ENCODE data around the gene RBM12. TPM values are rescaled to one million over a fixed set of nuclear protein-coding genes. Genes with fewer than 3 reads are reported as not detected.

Gene RBM12
- total RNA-seq, 1 donor from 2014 or later, result 63.8 TPM

DNA sequence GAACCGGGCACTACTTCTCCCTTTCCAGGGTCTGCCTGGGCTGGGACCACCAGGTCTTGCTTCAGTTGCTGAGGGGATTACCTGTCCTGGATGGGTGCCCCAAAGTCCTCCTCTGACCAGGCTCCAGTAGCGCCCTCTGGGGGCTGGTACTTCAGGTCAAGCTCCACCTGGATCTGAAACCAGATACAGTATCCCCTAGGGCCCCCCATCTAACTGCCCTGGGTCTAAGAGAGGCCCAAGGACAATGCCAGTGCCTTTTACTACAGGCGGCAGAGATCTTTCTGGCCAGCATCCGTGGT, 60.3 kb downstream of the RBM12 start:
- peaks cover 2% of the 10 kb centered on the region for H3K27me3 Mint-ChIP-seq (ENCODE audit: low read depth)
- no peak overlapping the region for H3K27ac Mint-ChIP-seq (ENCODE audit: unreplicated experiment)
- H3K4me1 Mint-ChIP-seq (ENCODE audit: low read depth), result peaks cover 10% of the 10 kb centered on the region
- no peaks in the 10 kb centered on the region for H3K9me3 Mint-ChIP-seq (ENCODE audit: low read depth)
- TF ChIP-seq, protein P1, sequence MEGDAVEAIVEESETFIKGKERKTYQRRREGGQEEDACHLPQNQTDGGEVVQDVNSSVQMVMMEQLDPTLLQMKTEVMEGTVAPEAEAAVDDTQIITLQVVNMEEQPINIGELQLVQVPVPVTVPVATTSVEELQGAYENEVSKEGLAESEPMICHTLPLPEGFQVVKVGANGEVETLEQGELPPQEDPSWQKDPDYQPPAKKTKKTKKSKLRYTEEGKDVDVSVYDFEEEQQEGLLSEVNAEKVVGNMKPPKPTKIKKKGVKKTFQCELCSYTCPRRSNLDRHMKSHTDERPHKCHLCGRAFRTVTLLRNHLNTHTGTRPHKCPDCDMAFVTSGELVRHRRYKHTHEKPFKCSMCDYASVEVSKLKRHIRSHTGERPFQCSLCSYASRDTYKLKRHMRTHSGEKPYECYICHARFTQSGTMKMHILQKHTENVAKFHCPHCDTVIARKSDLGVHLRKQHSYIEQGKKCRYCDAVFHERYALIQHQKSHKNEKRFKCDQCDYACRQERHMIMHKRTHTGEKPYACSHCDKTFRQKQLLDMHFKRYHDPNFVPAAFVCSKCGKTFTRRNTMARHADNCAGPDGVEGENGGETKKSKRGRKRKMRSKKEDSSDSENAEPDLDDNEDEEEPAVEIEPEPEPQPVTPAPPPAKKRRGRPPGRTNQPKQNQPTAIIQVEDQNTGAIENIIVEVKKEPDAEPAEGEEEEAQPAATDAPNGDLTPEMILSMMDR (IDR thresholded peaks at IDR 0.05), result peak; percentile 56
- no peaks in the 10 kb centered on the region for H3K36me3 Mint-ChIP-seq (ENCODE audit: low read depth)
- peak; percentile 67 for DNase-seq (ENCODE audit: low spot score)
- no peak overlapping the region for H3K4me3 Mint-ChIP-seq (ENCODE audit: unreplicated experiment)

DNA sequence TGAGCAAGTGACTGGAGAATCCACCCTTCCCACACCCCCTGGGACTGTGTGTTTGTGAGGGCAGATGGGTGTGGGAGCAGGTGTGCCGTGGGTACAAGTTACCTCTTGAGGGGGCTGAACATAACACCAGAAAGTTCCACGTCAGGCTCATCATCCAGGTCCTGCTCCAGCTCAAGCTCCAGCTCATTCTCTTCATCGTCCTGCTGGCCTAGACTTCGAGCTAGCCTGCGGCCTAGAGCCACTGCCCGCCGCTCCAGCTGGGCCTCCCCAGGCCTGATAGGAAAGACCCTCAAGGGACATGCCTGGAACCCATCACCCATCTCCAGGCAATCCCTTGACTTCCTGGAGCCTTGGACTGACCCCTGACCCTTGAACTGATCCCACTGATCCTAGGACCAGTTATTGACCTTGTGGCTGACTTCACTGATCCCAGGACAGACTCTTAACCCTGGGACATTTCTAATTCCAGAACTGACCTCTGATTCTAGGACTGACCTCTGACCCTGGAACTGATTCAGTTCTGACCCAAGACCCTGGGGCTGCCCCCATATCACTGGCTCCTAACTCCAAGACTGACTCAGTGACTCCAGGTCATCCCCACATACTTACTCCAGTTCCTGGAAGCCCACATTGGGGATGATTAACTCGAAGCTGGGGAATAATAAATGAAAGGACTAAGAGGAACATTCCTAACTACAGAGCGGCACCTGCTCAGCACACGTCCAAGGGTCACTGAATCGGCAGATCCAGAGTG, 60.8 kb downstream of the RBM12 start:
- TF ChIP-seq, protein P1 (IDR thresholded peaks at IDR 0.05), result no peak
- Mint-ChIP-seq H3K27ac (ENCODE audit: unreplicated experiment) (no peak overlapping the region), H3K4me3 (ENCODE audit: unreplicated experiment) (no peak overlapping the region), H3K9me3 (ENCODE audit: low read depth) (no peaks in the 10 kb centered on the region), H3K27me3 (ENCODE audit: low read depth) (peaks cover 5% of the 10 kb centered on the region), H3K4me1 (ENCODE audit: low read depth) (peaks cover 10% of the 10 kb centered on the region), H3K36me3 (ENCODE audit: low read depth) (no peaks in the 10 kb centered on the region)
- DNase-seq (ENCODE audit: low spot score), result peak; percentile 34

DNA sequence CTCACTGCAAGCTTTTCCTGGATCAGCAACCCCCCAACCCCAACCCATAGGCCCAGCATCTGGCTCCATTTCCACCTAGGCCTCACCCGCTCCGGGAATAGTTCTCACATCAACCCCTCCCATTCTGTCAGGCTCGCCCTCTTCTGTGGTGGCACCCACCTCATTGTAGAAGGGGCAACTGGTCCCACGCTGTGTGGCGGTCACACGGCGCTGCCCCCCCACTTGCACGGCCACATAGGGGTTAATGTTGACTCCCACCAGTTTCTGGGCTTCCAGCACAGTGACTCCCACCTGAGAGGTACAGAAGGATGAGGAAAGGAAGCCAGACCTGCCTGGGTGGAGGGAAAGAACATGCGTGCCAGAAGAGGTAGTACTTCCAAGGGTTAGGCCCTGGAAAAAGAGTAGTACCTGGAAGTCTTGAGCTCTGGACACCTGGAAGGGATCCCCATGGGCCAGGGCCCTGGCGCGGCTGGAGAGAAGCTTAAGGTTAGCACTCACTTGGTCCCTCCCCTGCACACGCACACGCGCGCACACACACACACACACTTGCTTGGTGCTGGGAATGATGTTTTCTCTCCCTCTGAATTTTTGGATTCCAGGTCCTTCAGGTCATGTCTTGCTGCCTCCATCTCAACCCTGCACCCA, 61.7 kb downstream of the RBM12 start:
- H3K27ac Mint-ChIP-seq (ENCODE audit: unreplicated experiment), result no peak overlapping the region
- no peaks in the 10 kb centered on the region for H3K9me3 Mint-ChIP-seq (ENCODE audit: low read depth)
- no peaks in the 10 kb centered on the region for H3K36me3 Mint-ChIP-seq (ENCODE audit: low read depth)
- peaks cover 7% of the 10 kb centered on the region for H3K27me3 Mint-ChIP-seq (ENCODE audit: low read depth)
- TF ChIP-seq, protein P1 (IDR thresholded peaks at IDR 0.05), result no peak
- H3K4me1 Mint-ChIP-seq (ENCODE audit: low read depth), result peaks cover 10% of the 10 kb centered on the region
- peak; percentile 53 for DNase-seq (ENCODE audit: low spot score)
- H3K4me3 Mint-ChIP-seq (ENCODE audit: unreplicated experiment), result no peak overlapping the region

DNA sequence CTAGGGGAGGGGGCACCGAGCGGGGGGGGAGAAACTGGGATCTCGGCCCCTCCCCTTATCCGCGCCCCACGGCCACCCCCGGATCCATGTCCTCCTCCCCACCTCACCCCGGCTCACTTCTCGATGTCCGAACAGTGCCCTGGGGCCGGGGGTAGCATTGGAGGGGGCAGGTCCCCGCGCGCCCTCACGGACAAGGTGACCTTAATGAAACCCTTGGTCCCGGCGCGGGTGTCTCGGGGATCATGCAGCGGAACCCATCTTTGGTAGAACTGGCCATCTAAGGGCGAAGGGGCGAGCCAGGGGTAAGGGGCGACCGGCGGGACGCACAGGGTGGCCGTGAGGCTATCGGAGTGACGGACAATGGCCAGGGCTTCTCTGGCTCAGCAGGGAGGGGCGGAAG, 62.7 kb downstream of the RBM12 start:
- Mint-ChIP-seq H3K27me3 (ENCODE audit: low read depth) (peaks cover 7% of the 10 kb centered on the region), H3K4me3 (ENCODE audit: unreplicated experiment) (peak overlapping the region; percentile 19)

More for the DNA sequence above, 62.7 kb downstream of the RBM12 start:
- peak; percentile 86 for DNase-seq (ENCODE audit: low spot score)
- Mint-ChIP-seq H3K36me3 (ENCODE audit: low read depth) (no peaks in the 10 kb centered on the region), H3K27ac (ENCODE audit: unreplicated experiment) (no peak overlapping the region), H3K9me3 (ENCODE audit: low read depth) (no peaks in the 10 kb centered on the region), H3K4me1 (ENCODE audit: low read depth) (peaks cover 10% of the 10 kb centered on the region)
- TF ChIP-seq, protein P1 (IDR thresholded peaks at IDR 0.05), result no peak

Measured in chondrocyte (in vitro differentiated cells).